Suprapubic skin (tissue), 4 donors: Measurements from ENCODE around the gene FOXJ3.

Experiments used
- CTCF ChIP-seq, 2 donors: fragments of 200-600 bp in 1 of 2; fragments of 450-650 bp in 1 of 2; sonication (generic) in 1 of 2; IDR thresholded peaks; one replicate each; pipeline ENCODE4 v1.5.1; 2016 to 2019; ENCODE audit warnings: antibody characterized with exemption in 2 of 2, mild to moderate bottlenecking in 1 of 2, moderate library complexity in 1 of 2
- EP300 ChIP-seq: sonication (generic); formaldehyde crosslinking; IDR thresholded peaks from one replicate; pipeline ENCODE4 v1.6.1; 2017; ENCODE audit warnings: antibody characterized with exemption
- POLR2A ChIP-seq, 2 donors: fragments of 450-650 bp; IDR thresholded peaks; one replicate each; pipeline ENCODE4 v1.6.1; 2017; ENCODE audit warnings: antibody characterized with exemption in 2 of 2, mild to moderate bottlenecking in 2 of 2, moderate library complexity in 2 of 2
- POLR2AphosphoS5 ChIP-seq, 3 donors: sonication (generic); formaldehyde crosslinking; IDR thresholded peaks; one replicate each; pipeline ENCODE4 v1.6.1; 2017; ENCODE audit warnings: antibody characterized with exemption in 3 of 3

GRCh38 chr1:42282867-42283583 is 52.0 kb downstream of the FOXJ3 start:
- TF ChIP-seq CTCF (IDR thresholded peaks at IDR 0.05) (no peak), POLR2AphosphoS5 (IDR thresholded peaks at IDR 0.05) (no peak), POLR2A (IDR thresholded peaks at IDR 0.05) (no peak), EP300 (no peak)
